HepG2 (cell line): ENCODE data around the gene PSORS1C1. TPM values are rescaled to one million over a fixed set of nuclear protein-coding genes. Genes with fewer than 3 reads are reported as not detected.

Experiments used
- ATAC-seq: fragments of 200-7000 bp; cut with Tn5 transposase; 3 replicates; pipeline ENCODE4 v1.9.1; 2020; ENCODE audit warnings: mild to moderate bottlenecking, moderate library complexity
- BruUV-seq: library from RNA; stranded (reverse); fragments of 400-500 nt; replicated peaks from 2 replicates; lab custom pipeline; 2021; lab: Mats Ljungman, UMichigan
- CTCF ChIA-PET: fragments of 300-600 bp; formaldehyde crosslinking; extraction: SDS; loops from one replicate; lab custom pipeline; 2021; ENCODE audit warnings: low total read pairs, inconsistent platforms, low intra/inter-chr PET ratio; lab: Yijun Ruan, JAX
- POLR2A ChIA-PET: fragments of 350-600 bp; sonication (Branson Sonifier 250); formaldehyde crosslinking; loops from one replicate; lab custom pipeline; 2020; ENCODE audit warnings: antibody characterized with exemption, inconsistent platforms; lab: Yijun Ruan, JAX
- DNase-seq: peaks from one replicate; pipeline ENCODE4 v3.0.0-alpha.2; 2015; ENCODE audit warnings: low spot score
- FAIRE-seq: peaks from 3 replicates; lab custom pipeline; 2011; peaks lifted over from hg19 to GRCh38; lab: Jason Lieb, UNC
- H2AFZ ChIP-seq: one replicate; pipeline ENCODE4 v1.6.1; 2011; ENCODE audit warnings: low read length, inconsistent platforms
- H3K27ac ChIP-seq: fragments of 300-600 bp; 3 replicates; pipeline ENCODE4 v1.8.0; 2011; ENCODE audit warnings: mixed run types, mild to moderate bottlenecking, mixed read lengths, low read length, inconsistent platforms; ENCODE audit not compliant: insufficient read depth; ENCODE audit errors: extremely low read length
- H3K27me3 ChIP-seq, 2 experiments: fragments of 200-600 bp in 1 of 2; 2 replicates in 1 of 2; 3 replicates in 1 of 2; pipeline versions ENCODE4 v1.6.0 to v1.8.0; 2011; ENCODE audit warnings: low read length in 2 of 2, mild to moderate bottlenecking in 2 of 2, moderate library complexity in 2 of 2, inconsistent platforms in 1 of 2; ENCODE audit not compliant: insufficient read depth in 2 of 2, control insufficient read depth in 1 of 2
- H3K36me3 ChIP-seq, 2 experiments: fragments of 200-600 bp in 1 of 2; replicated peaks in 1 of 2; 2 replicates in 1 of 2; 3 replicates in 1 of 2; pipeline versions ENCODE4 v1.5.1 to v1.8.0; 2011; ENCODE audit warnings: low read length in 2 of 2, inconsistent platforms in 1 of 2; ENCODE audit not compliant: insufficient read depth in 2 of 2, control insufficient read depth in 1 of 2
- H3K4me1 ChIP-seq: 2 replicates; pipeline ENCODE4 v1.5.1; 2012; ENCODE audit warnings: low read length, inconsistent platforms; ENCODE audit not compliant: insufficient read depth
- H3K4me2 ChIP-seq: 2 replicates; pipeline ENCODE4 v1.6.0; 2011; ENCODE audit warnings: low read depth, low read length, inconsistent platforms
- H3K4me3 ChIP-seq, 3 experiments: fragments of 200-600 bp in 1 of 3; sonication (generic), shearing (Covaris generic) in 1 of 3; replicated peaks in 1 of 3; 2 replicates each; pipeline ENCODE4 v1.5.1; 2011 to 2016; ENCODE audit warnings: low read length in 3 of 3, inconsistent platforms in 2 of 3, low read depth in 2 of 3, mild to moderate bottlenecking in 2 of 3, control low read depth in 1 of 3, mixed read lengths in 1 of 3; ENCODE audit not compliant: insufficient read depth in 1 of 3
- H3K79me2 ChIP-seq: one replicate; pipeline ENCODE4 v1.6.1; 2011; ENCODE audit warnings: low read length, inconsistent platforms; ENCODE audit not compliant: insufficient read depth
- H3K9ac ChIP-seq: 2 replicates; pipeline ENCODE4 v1.6.0; 2011; ENCODE audit warnings: mild to moderate bottlenecking, low read depth, low read length, inconsistent platforms; ENCODE audit not compliant: insufficient read depth
- H3K9me3 ChIP-seq: 2 replicates; pipeline ENCODE4 v1.5.1; 2012; ENCODE audit warnings: mild to moderate bottlenecking, low read length
- H4K20me1 ChIP-seq: 2 replicates; pipeline ENCODE4 v1.6.0; 2011; ENCODE audit warnings: inconsistent platforms, mild to moderate bottlenecking, low read length, moderate library complexity; ENCODE audit not compliant: insufficient read depth
- E2F2 ChIP-seq: sonication (generic); formaldehyde crosslinking; IDR thresholded peaks from 2 replicates; pipeline ENCODE4 v1.4.0; 2020; ENCODE audit warnings: missing genetic modification reagents, borderline replicate concordance
- GRHL1 ChIP-seq: sonication (generic); formaldehyde crosslinking; conservative IDR thresholded peaks from 2 replicates; pipeline ENCODE4 v1.8.0; 2022; ENCODE audit warnings: missing genetic modification reagents
- HIC2 ChIP-seq: sonication (generic); formaldehyde crosslinking; IDR thresholded peaks from 2 replicates; pipeline ENCODE4 v1.9.0; 2022; ENCODE audit warnings: low read depth, missing genetic modification reagents
- HMG20A ChIP-seq: IDR thresholded peaks from 2 replicates; pipeline ENCODE4 v1.6.1; 2016; ENCODE audit warnings: borderline replicate concordance
- HNRNPK ChIP-seq: fragments of 200-400 bp; formaldehyde crosslinking; IDR thresholded peaks from 2 replicates; pipeline ENCODE4 v1.6.1; 2018; ENCODE audit warnings: low read length, low read depth, moderate library complexity, mild to moderate bottlenecking; ENCODE audit not compliant: poor library complexity, severe bottlenecking
- HNRNPL ChIP-seq: fragments of 200-400 bp; formaldehyde crosslinking; IDR thresholded peaks from 2 replicates; pipeline ENCODE4 v1.6.1; 2017; ENCODE audit warnings: mild to moderate bottlenecking, low read depth, low read length
- KLF16 ChIP-seq, 2 experiments: sonication (generic) in 1 of 2; formaldehyde crosslinking in 1 of 2; IDR thresholded peaks; 2 replicates each; pipeline versions ENCODE4 v1.6.1 to v1.8.0; 2016 to 2023; ENCODE audit warnings: missing genetic modification reagents in 2 of 2, missing compliant biosample characterization in 1 of 2
- MEIS2 ChIP-seq: sonication (generic); formaldehyde crosslinking; IDR thresholded peaks from 2 replicates; pipeline ENCODE4 v1.9.0; 2021; ENCODE audit warnings: mild to moderate bottlenecking, missing genetic modification reagents
- POLR2AphosphoS5 ChIP-seq: IDR thresholded peaks from 2 replicates; pipeline ENCODE4 v1.6.1; 2012; ENCODE audit warnings: low read depth, low read length
- TBL1XR1 ChIP-seq: fragments of 150-350 bp; IDR thresholded peaks from 2 replicates; pipeline ENCODE4 v1.6.1; 2014; ENCODE audit warnings: borderline replicate concordance, low read length; ENCODE audit not compliant: partially characterized antibody
- ZBTB38 ChIP-seq: sonication (generic); formaldehyde crosslinking; IDR thresholded peaks from 2 replicates; pipeline ENCODE4 v1.5.1; 2020; ENCODE audit warnings: mild to moderate bottlenecking, missing genetic modification reagents
- ZC3H4 ChIP-seq: sonication (generic); formaldehyde crosslinking; IDR thresholded peaks from 2 replicates; pipeline ENCODE4 v1.4.0; 2020; ENCODE audit warnings: missing genetic modification reagents, borderline replicate concordance
- ZNF12 ChIP-seq: sonication (generic); formaldehyde crosslinking; IDR thresholded peaks from 2 replicates; pipeline ENCODE4 v1.5.0; 2020; ENCODE audit warnings: missing genetic modification reagents
- ZNF256 ChIP-seq: sonication (generic); formaldehyde crosslinking; conservative IDR thresholded peaks from 2 replicates; pipeline ENCODE4 v1.4.0; 2020; ENCODE audit warnings: missing genetic modification reagents
- ZNF260 ChIP-seq: sonication (generic); formaldehyde crosslinking; IDR thresholded peaks from 2 replicates; pipeline ENCODE4 v1.4.0; 2020; ENCODE audit warnings: missing genetic modification reagents, low read depth, mild to moderate bottlenecking, borderline replicate concordance
- ZNF432 ChIP-seq: sonication (generic); formaldehyde crosslinking; IDR thresholded peaks from 2 replicates; pipeline ENCODE4 v1.5.0; 2020; ENCODE audit warnings: missing genetic modification reagents, mild to moderate bottlenecking, borderline replicate concordance
- ZNF484 ChIP-seq: sonication (generic); formaldehyde crosslinking; IDR thresholded peaks from 2 replicates; pipeline ENCODE4 v1.5.1; 2020; ENCODE audit warnings: mild to moderate bottlenecking, low read depth, missing genetic modification reagents, borderline replicate concordance
- ZNF773 ChIP-seq: sonication (generic); formaldehyde crosslinking; IDR thresholded peaks from 2 replicates; pipeline ENCODE4 v1.4.0; 2020; ENCODE audit warnings: missing genetic modification reagents, borderline replicate concordance
- WGBS: methylation state at CpG from one replicate; pipeline ENCODE4 v1.1.6; 2017; ENCODE audit warnings: low lambda C conversion rate; 5-methylcytosine and 5-hydroxymethylcytosine counted together
- in situ Hi-C: cut with HindIII; loops from 2 replicates; pipeline ENCODE4 v1.10.0; 2017; ENCODE audit warnings: low pct_unique_long_range_greater_than_20kb; ENCODE audit not compliant: extremely low pct_ligation_motif_present
- intact Hi-C: fragments of 100-400 bp; cut with micrococcal nuclease; formaldehyde crosslinking; loops from one replicate; pipeline ENCODE4 v1.10.0; 2022; ENCODE audit not compliant: unreplicated experiment
- polyA plus RNA-seq, 8 experiments: library from polyadenylated mRNA; depleted of rRNA in 3 of 8; stranded (reverse) in 7 of 8; unstranded in 1 of 8; fragments of >200 nt; fragmentation: Illumina TruSeq in 4 of 8; extraction: Trizol in 4 of 8; gene quantifications; 2 replicates each; pipeline versions ENCODE4 v1.2.1 to v1.2.3, GENCODE V29; 2011 to 2016; ENCODE audit warnings: low read depth in 4 of 8, missing spikeins in 1 of 8, mixed read lengths in 1 of 8; ENCODE audit not compliant: insufficient read depth in 1 of 8
- total RNA-seq, 5 experiments: library from RNA; depleted of rRNA; stranded (reverse); fragments of >200 nt; fragmentation: Illumina TruSeq; extraction: Trizol; gene quantifications; 2 replicates each; pipeline ENCODE4 v1.2.3, GENCODE V29; 2016; ENCODE audit warnings: low read depth in 1 of 5

The PSORS1C1 gene
- total and polyA plus RNA-seq, 2 of the 13 experiments (the other 11 are each of a cell fraction or from before 2014, with no cell fraction given) = 0.01 to 0.02 TPM

GRCh38 chr6:31158863-31159855 is 44.6 kb downstream of the PSORS1C1 start:
- Histone ChIP-seq H3K9ac (peak overlapping the region; percentile 63), H3K79me2 (no peaks in the 10 kb centered on the region), H3K27ac (peak overlapping the region; percentile 66), H4K20me1 (no peaks in the 10 kb centered on the region), H3K9me3 (no peaks in the 10 kb centered on the region), H3K4me3 (peak overlapping the region; percentile 76 to 90 (median 87)), H3K4me1 (peaks cover 30% of the 10 kb centered on the region), H3K27me3 (no peaks in the 10 kb centered on the region), H3K36me3 (peaks cover 5 to 23% of the 10 kb centered on the region in 2 experiments), H2AFZ (peak overlapping the region; percentile 35), H3K4me2 (peak overlapping the region; percentile 99)
- ChIA-PET CTCF (no interaction called here), POLR2A (interaction anchor here (0.8 to 1.4 kb wide), 3 partner anchors 9 to 28 kb away, joined by 3 to 5 read pairs (median 3); no protein-coding TSS in a partner anchor)
- FAIRE-seq (no peak), ATAC-seq (peak; percentile 66), DNase-seq (peak; percentile 31)
- intact Hi-C loops (loop anchor here (1.0 to 2.0 kb wide), 2 partner anchors 27 to 34 kb away; no protein-coding TSS in a partner anchor), in situ Hi-C loops (no loop called here)
- BruUV-seq = TSS peak; percentile 62
- 15% methylated on average over 19 of the region's 35 CpGs for WGBS
- no peak for TF ChIP-seq ZC3H4 (CRISPR knock-in tag)
- no peak for TF ChIP-seq ZNF12
- TF ChIP-seq E2F2 (CRISPR knock-in tag) = no peak
- no peak for TF ChIP-seq ZNF260 (CRISPR knock-in tag)
- TF ChIP-seq ZNF484 (CRISPR knock-in tag) = no peak
- no peak for TF ChIP-seq HMG20A (CRISPR knock-in tag)
- 0 out of 2 replicates have a peak, but pooled peaks have one; percentile 69 for TF ChIP-seq HNRNPL
- TF ChIP-seq HIC2 (CRISPR knock-in tag) = no peak
- no peak for TF ChIP-seq GRHL1 (CRISPR knock-in tag)
- no peak for TF ChIP-seq TBL1XR1
- 0 out of 2 replicates have a peak, but pooled peaks have one; percentile 59 for TF ChIP-seq ZNF773 (CRISPR knock-in tag)
- TF ChIP-seq POLR2AphosphoS5 = 0 out of 2 replicates have a peak, but pooled peaks have one; percentile 37
- no peak for TF ChIP-seq ZNF432
- 0 out of 4 replicates have a peak, but pooled peaks of 1 of the 2 experiments have one; percentile 22 for TF ChIP-seq KLF16 (CRISPR knock-in tag; IDR thresholded peaks at IDR 0.05)
- 0 out of 2 replicates have a peak, but pooled peaks have one; percentile 61 for TF ChIP-seq ZNF256 (CRISPR knock-in tag)
- TF ChIP-seq HNRNPK = no peak
- no peak for TF ChIP-seq ZBTB38 (CRISPR knock-in tag)
- 0 out of 2 replicates have a peak, but pooled peaks have one; percentile 28 for TF ChIP-seq MEIS2
